Cardiac muscle cell (in vitro differentiated cells and primary cell): ENCODE measurements around the gene SLC37A3. TPM values are rescaled to one million over a fixed set of nuclear protein-coding genes. Genes with fewer than 3 reads are reported as not detected.

Source experiments
- DNase-seq, 2 donors: peaks; one replicate each; pipeline versions ENCODE4 v3.0.0 to v3.0.0-alpha.2; 2010 to 2017; ENCODE audit warnings: low read depth in 1 of 2, low spot score in 1 of 2
- H3K27ac ChIP-seq: fragments of 200-600 bp; sonication (generic); 2 replicates; pipeline ENCODE4 v1.5.1; 2016
- H3K27me3 ChIP-seq: fragments of 200-600 bp; sonication (generic); 2 replicates; pipeline ENCODE4 v1.6.0; 2016; ENCODE audit warnings: control low read depth
- H3K36me3 ChIP-seq: fragments of 200-600 bp; sonication (generic); 2 replicates; pipeline ENCODE4 v1.5.1; 2016; ENCODE audit warnings: control low read depth
- H3K4me1 ChIP-seq: fragments of 200-600 bp; sonication (generic); 2 replicates; pipeline ENCODE4 v1.8.1; 2017; ENCODE audit warnings: low read depth, mild to moderate bottlenecking, mixed run types
- H3K4me3 ChIP-seq: fragments of 200-600 bp; sonication (generic); 2 replicates; pipeline ENCODE4 v1.5.1; 2016; ENCODE audit warnings: mild to moderate bottlenecking
- H3K9me3 ChIP-seq: fragments of 200-600 bp; sonication (generic); 2 replicates; pipeline ENCODE4 v1.5.1; 2017; ENCODE audit warnings: low read depth, mild to moderate bottlenecking, control low read depth
- CTCF ChIP-seq: IDR thresholded peaks from 2 replicates; pipeline ENCODE4 v1.5.1; 2012; ENCODE audit warnings: low read depth, mild to moderate bottlenecking, low read length
- polyA plus RNA-seq: library from polyadenylated mRNA; unstranded; fragments of >200 nt; fragmentation: Nextera tagmentation; extraction: Ambion mirVana; gene quantifications from 2 replicates; pipeline ENCODE4 v1.2.1, GENCODE V29; 2016
- total RNA-seq: library from RNA; depleted of rRNA; stranded (reverse); fragments of >200 nt; gene quantifications from 2 replicates; pipeline ENCODE4 v1.2.3, GENCODE V29; 2016

SLC37A3 gene
- total and polyA plus RNA-seq, 2 experiments from 2014 or later, result 49.7 to 50.5 TPM

DNA sequence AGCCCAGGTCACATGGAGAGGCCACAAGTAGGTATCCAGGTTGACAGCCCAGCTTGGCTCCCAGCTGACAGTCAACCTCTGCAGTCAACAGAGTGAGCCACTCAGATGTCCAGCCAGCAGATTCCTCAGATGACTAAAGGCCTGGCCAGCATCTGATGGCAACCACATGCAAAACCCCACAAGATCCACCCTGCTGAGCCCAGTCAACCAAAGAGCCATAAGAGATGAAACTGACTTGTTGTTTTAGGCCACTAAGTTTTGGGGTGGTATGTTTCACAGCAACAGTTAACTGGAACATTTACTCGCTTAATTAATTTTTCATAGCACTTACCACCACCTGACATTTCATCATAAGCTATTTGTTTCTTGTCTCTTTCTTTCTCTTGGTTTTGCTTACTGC, 114.3 kb downstream of the SLC37A3 start:
- H3K9me3 ChIP-seq, result no peaks in the 10 kb centered on the region
- no peak overlapping the region for H3K27ac ChIP-seq
- H3K27me3 ChIP-seq, result no peaks in the 10 kb centered on the region
- no peak for TF ChIP-seq CTCF
- no peaks in the 10 kb centered on the region for H3K4me1 ChIP-seq
- H3K4me3 ChIP-seq, result no peak overlapping the region
- DNase-seq, result no peak
- H3K36me3 ChIP-seq, result no peaks in the 10 kb centered on the region

Other genes starting within 250 kb of the SLC37A3 start
- gene KDM7A, start 221.5 kb downstream of the SLC37A3 start, total RNA-seq, result 7.5 and 7.8 TPM in 2 replicates
- 1.9 and 3.0 TPM in 2 replicates for gene KDM7A, start 221.5 kb downstream of the SLC37A3 start, polyA plus RNA-seq
- 1.2 and 2.0 TPM in 2 replicates for gene RAB19, start 5.5 kb upstream of the SLC37A3 start, total RNA-seq
- 0.37 and 0.39 TPM in 2 replicates for gene RAB19, start 5.5 kb upstream of the SLC37A3 start, polyA plus RNA-seq
- 143 and 247 TPM in 2 replicates for gene MKRN1, start 81.0 kb upstream of the SLC37A3 start, total RNA-seq
- gene MKRN1, start 81.0 kb upstream of the SLC37A3 start, polyA plus RNA-seq, result 156 and 216 TPM in 2 replicates
- 8.9 and 21.7 TPM in 2 replicates for gene DENND2A, start 242.3 kb upstream of the SLC37A3 start, total RNA-seq
- 14.0 and 18.2 TPM in 2 replicates for gene DENND2A, start 242.3 kb upstream of the SLC37A3 start, polyA plus RNA-seq